K562 treated with DMSO at 1 percent for 4 hours (cell line): Measurements from ENCODE around the gene ARPC1A. TPM values are rescaled to one million over a fixed set of nuclear protein-coding genes. Genes with fewer than 3 reads are reported as not detected.

Experiments used
- total RNA-seq: library from RNA; unstranded; fragments of 300-600 nt; gene quantifications from 2 replicates; pipeline ENCODE4 v1.2.3, GENCODE V29; 2022; ENCODE audit not compliant: insufficient read depth

ARPC1A gene
- 111 and 120 TPM in 2 replicates for total RNA-seq

GRCh38 chr7:99325592-99326407, at the start of gene ARPC1A:
TSS of gene ARPC1A (plus strand) at chr7:99325898. CDS start at chr7:99333354, 7,456 bp downstream.

DNA sequence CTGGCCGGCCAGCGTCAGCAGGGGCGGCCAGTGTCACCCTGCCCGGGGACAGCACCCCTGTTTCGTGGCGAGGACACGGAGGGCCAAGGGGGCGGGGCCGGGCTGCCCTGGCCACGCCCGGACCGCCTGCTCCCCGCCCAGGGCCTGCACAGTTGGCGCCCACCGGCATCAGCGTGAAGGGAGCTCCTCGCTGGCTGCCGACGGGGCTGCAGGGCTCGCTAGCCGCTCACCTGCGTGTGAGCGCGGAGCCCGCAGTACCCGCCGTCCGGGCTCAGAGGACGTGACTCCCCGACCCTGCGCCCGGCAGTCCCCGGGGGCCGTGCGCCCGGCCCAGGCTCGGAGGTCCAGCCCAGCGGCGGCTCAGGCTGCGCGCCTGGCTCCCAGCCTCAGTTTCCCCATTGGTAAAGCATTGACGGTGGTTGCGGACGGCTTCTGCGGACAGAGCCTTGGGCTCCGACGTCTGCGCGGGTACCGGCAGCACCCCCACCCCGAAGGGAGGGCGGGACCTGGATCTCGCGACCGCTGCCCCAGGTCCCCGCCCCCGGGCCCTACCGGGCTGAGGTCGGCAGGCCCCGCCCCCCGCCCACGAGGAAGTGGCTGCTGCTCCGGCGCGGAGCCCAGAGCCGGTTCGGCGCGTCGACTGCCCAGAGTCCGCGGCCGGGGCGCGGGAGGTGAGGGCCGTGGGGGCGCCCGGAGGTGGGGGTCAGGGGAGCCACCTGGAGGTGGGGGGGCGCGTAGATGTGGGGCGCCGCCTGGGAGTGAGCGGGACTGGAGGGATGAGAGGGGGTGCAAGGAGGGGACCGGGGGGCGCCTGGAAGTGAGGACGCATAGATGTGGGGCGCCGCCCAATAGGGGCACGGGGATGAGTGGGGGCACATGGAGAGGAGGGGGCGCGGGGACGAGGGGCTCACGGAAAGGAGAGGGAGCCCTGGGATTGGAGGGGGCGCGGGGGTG, 48.7 kb downstream of the ARPC1A start, which contains the start of gene ARPC1B:
Gene ARPC1B (plus strand): TSS at position 620 of the 954 bp plus-strand sequence. CDS start 10,985 bp downstream, outside the sequence.

GRCh38 chr7:99408379-99409191, 82.9 kb downstream of the ARPC1A start, which contains the start of the genes BUD31 and PDAP1:
TSS of gene BUD31 (plus strand) at chr7:99408969. CDS start at chr7:99411093, 2,124 bp downstream.
TSS of gene PDAP1 (minus strand) at chr7:99408597. CDS start at chr7:99408548, 49 bp downstream.

Other genes starting within 250 kb of the ARPC1A start
- gene SMURF1, start 181.8 kb upstream of the ARPC1A start, total RNA-seq, result 13.8 and 13.9 TPM in 2 replicates
- gene KPNA7, start 117.8 kb upstream of the ARPC1A start, total RNA-seq, result not detected in 2 replicates
- not detected in 2 replicates for gene MYH16, start 53.1 kb upstream of the ARPC1A start, total RNA-seq
- gene ARPC1B, start 48.8 kb downstream of the ARPC1A start, total RNA-seq, result 694 and 695 TPM in 2 replicates
- gene PDAP1, start 82.7 kb downstream of the ARPC1A start, total RNA-seq, result 150 and 157 TPM in 2 replicates
- gene BUD31, start 83.1 kb downstream of the ARPC1A start, total RNA-seq, result 247 and 258 TPM in 2 replicates
- gene PTCD1, start 112.9 kb downstream of the ARPC1A start, total RNA-seq, result 11.9 TPM in 2 replicates
- gene CPSF4, start 113.0 kb downstream of the ARPC1A start, total RNA-seq, result 65.7 and 79.4 TPM in 2 replicates
- 1,122 and 1,257 TPM in 2 replicates for gene ATP5MF, start 140.3 kb downstream of the ARPC1A start, total RNA-seq
- 11.5 and 14.3 TPM in 2 replicates for gene ZNF789, start 147.0 kb downstream of the ARPC1A start, total RNA-seq
- gene ZNF394, start 174.4 kb downstream of the ARPC1A start, total RNA-seq, result 24.1 and 26.5 TPM in 2 replicates
- 13.7 and 14.3 TPM in 2 replicates for gene ZKSCAN5, start 178.8 kb downstream of the ARPC1A start, total RNA-seq
- 5.7 and 5.8 TPM in 2 replicates for gene FAM200A, start 226.2 kb downstream of the ARPC1A start, total RNA-seq
- 56.3 and 64.4 TPM in 2 replicates for gene ZNF655, start 232.7 kb downstream of the ARPC1A start, total RNA-seq